Keratinocyte (primary cell): ENCODE measurements around the gene RCOR3. TPM values are rescaled to one million over a fixed set of nuclear protein-coding genes. Genes with fewer than 3 reads are reported as not detected.
A peak's percentile ranks its signal among the peaks of the same experiment; 100 is the strongest.

ENCODE experiments used
- DNase-seq: peaks from one replicate; pipeline ENCODE4 v3.0.0-alpha.2; 2011; ENCODE audit warnings: low read depth, missing footprints, low spot score
- FAIRE-seq: peaks from 2 replicates; lab custom pipeline; 2011; peaks lifted over from hg19 to GRCh38; lab: Jason Lieb, UNC
- H2AFZ ChIP-seq: 2 replicates; pipeline ENCODE4 v1.6.0; 2012; ENCODE audit warnings: low read length, control low read depth, inconsistent platforms; ENCODE audit not compliant: control insufficient read depth
- H3K27ac ChIP-seq: 2 replicates; pipeline ENCODE4 v1.5.1; 2011; ENCODE audit warnings: low read length; ENCODE audit not compliant: control insufficient read depth, insufficient read depth
- H3K27me3 ChIP-seq: 3 replicates; pipeline ENCODE4 v1.6.0; 2011; ENCODE audit warnings: low read length; ENCODE audit not compliant: control insufficient read depth, insufficient read depth; ENCODE audit errors: extremely low read depth
- H3K36me3 ChIP-seq, 2 experiments: 2 replicates in 1 of 2; 3 replicates in 1 of 2; pipeline ENCODE4 v1.5.1; 2011; ENCODE audit warnings: low read length in 2 of 2, mild to moderate bottlenecking in 1 of 2; ENCODE audit not compliant: control insufficient read depth in 2 of 2, insufficient read depth in 2 of 2; ENCODE audit errors: extremely low read depth in 1 of 2
- H3K4me1 ChIP-seq: 3 replicates; pipeline ENCODE4 v1.5.1; 2011; ENCODE audit warnings: low read length; ENCODE audit not compliant: control insufficient read depth, insufficient read depth; ENCODE audit errors: extremely low read depth
- H3K4me2 ChIP-seq: 3 replicates; pipeline ENCODE4 v1.6.0; 2011; ENCODE audit warnings: low read depth, low read length; ENCODE audit not compliant: control insufficient read depth, insufficient read depth; ENCODE audit errors: extremely low read depth
- H3K4me3 ChIP-seq, 3 experiments: fragments of 200-600 bp in 1 of 3; sonication (generic) in 1 of 3; 2 replicates in 2 of 3; 3 replicates in 1 of 3; pipeline ENCODE4 v1.5.1; 2011 to 2016; ENCODE audit warnings: low read length in 3 of 3, mild to moderate bottlenecking in 3 of 3, control low read depth in 2 of 3, inconsistent platforms in 1 of 3, low read depth in 1 of 3, mixed read lengths in 1 of 3, mixed run types in 1 of 3, moderate library complexity in 1 of 3; ENCODE audit not compliant: control insufficient read depth in 2 of 3, insufficient read depth in 2 of 3; ENCODE audit errors: extremely low read depth in 1 of 3
- H3K79me2 ChIP-seq: 2 replicates; pipeline ENCODE4 v1.6.0; 2012; ENCODE audit warnings: low read length; ENCODE audit not compliant: control insufficient read depth, insufficient read depth
- H3K9ac ChIP-seq: 3 replicates; pipeline ENCODE4 v1.6.0; 2011; ENCODE audit warnings: low read length; ENCODE audit not compliant: control insufficient read depth, insufficient read depth; ENCODE audit errors: extremely low read depth
- H3K9me1 ChIP-seq: 3 replicates; pipeline ENCODE4 v1.6.0; 2011; ENCODE audit warnings: low read length; ENCODE audit not compliant: control insufficient read depth, insufficient read depth; ENCODE audit errors: extremely low read depth
- H3K9me3 ChIP-seq: 2 replicates; pipeline ENCODE4 v1.5.1; 2012; ENCODE audit warnings: low read depth, low read length; ENCODE audit not compliant: control insufficient read depth
- H4K20me1 ChIP-seq: 3 replicates; pipeline ENCODE4 v1.6.0; 2011; ENCODE audit warnings: low read length; ENCODE audit not compliant: control insufficient read depth, insufficient read depth; ENCODE audit errors: extremely low read depth
- EZH2 ChIP-seq: IDR thresholded peaks from one replicate; pipeline ENCODE4 v1.6.1; 2012; ENCODE audit warnings: inconsistent platforms, mild to moderate bottlenecking, low read length, moderate library complexity
- dilution Hi-C: fragments of 300-500 bp; cut with MboI; formaldehyde crosslinking; loops from one replicate; pipeline ENCODE4 v1.7.0; 2020; ENCODE audit warnings: low sequenced_read_pairs; ENCODE audit not compliant: extremely low pct_ligation_motif_present
- polyA plus RNA-seq, 5 experiments: library from polyadenylated mRNA; depleted of rRNA in 3 of 5; stranded (reverse) in 3 of 5; stranded (forward) in 1 of 5; unstranded in 1 of 5; fragments of >200 nt; gene quantifications; 1 replicate in 1 of 5; 2 replicates in 3 of 5; 3 replicates in 1 of 5; pipeline versions ENCODE4 v1.2.1 to v1.2.3, GENCODE V29; 2011 to 2012; ENCODE audit warnings: missing spikeins in 2 of 5, low read depth in 1 of 5, low replicate concordance in 1 of 5
- TF ChIP-seq, protein P1 (sequence below), 3 experiments: IDR thresholded peaks in 1 of 3; conservative IDR thresholded peaks in 1 of 3; optimal IDR thresholded peaks in 1 of 3; 2 replicates in 2 of 3; 3 replicates in 1 of 3; pipeline versions ENCODE3 to v1.5.1; 2011; ENCODE audit warnings: low read length in 3 of 3, mild to moderate bottlenecking in 3 of 3, moderate library complexity in 2 of 3, control low read depth in 1 of 3, inconsistent platforms in 1 of 3; ENCODE audit not compliant: insufficient read depth in 2 of 3; ENCODE audit errors: extremely low read depth in 1 of 3

Gene RCOR3
- polyA plus RNA-seq, 1 donor (not counting 4 experiments of a cell fraction or from before 2014, with no cell fraction given) = 35.7 TPM

GRCh38 chr1:211327346-211327921 is 68.3 kb downstream of the RCOR3 start:
- H3K9me3 ChIP-seq = no peaks in the 10 kb centered on the region
- peak overlapping the region; percentile 8 for H2AFZ ChIP-seq
- H3K4me3 ChIP-seq = peak overlapping the region; percentile 40 to 63 (median 61)
- H3K27ac ChIP-seq = no peak overlapping the region
- peak overlapping the region; percentile 45 for H3K9ac ChIP-seq
- H3K36me3 ChIP-seq = no peaks in the 10 kb centered on the region
- TF ChIP-seq, protein P1, sequence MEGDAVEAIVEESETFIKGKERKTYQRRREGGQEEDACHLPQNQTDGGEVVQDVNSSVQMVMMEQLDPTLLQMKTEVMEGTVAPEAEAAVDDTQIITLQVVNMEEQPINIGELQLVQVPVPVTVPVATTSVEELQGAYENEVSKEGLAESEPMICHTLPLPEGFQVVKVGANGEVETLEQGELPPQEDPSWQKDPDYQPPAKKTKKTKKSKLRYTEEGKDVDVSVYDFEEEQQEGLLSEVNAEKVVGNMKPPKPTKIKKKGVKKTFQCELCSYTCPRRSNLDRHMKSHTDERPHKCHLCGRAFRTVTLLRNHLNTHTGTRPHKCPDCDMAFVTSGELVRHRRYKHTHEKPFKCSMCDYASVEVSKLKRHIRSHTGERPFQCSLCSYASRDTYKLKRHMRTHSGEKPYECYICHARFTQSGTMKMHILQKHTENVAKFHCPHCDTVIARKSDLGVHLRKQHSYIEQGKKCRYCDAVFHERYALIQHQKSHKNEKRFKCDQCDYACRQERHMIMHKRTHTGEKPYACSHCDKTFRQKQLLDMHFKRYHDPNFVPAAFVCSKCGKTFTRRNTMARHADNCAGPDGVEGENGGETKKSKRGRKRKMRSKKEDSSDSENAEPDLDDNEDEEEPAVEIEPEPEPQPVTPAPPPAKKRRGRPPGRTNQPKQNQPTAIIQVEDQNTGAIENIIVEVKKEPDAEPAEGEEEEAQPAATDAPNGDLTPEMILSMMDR (optimal IDR thresholded peaks at IDR 0.05 in 1 of 3, IDR thresholded peaks at IDR 0.05 in 1 of 3, conservative IDR thresholded peaks at IDR 0.05 in 1 of 3; ENCODE audit: extremely low read depth in 1 of 3, insufficient read depth in 2 of 3, low read length in 3 of 3) = no peak
- TF ChIP-seq EZH2 = no peak
- no peaks in the 10 kb centered on the region for H3K27me3 ChIP-seq
- H3K79me2 ChIP-seq = no peaks in the 10 kb centered on the region
- peak overlapping the region; percentile 68 for H3K4me2 ChIP-seq
- DNase-seq (no peak), FAIRE-seq (no peak)
- H4K20me1 ChIP-seq = no peaks in the 10 kb centered on the region
- dilution Hi-C loops = no loop called here
- H3K4me1 ChIP-seq = peaks cover 13% of the 10 kb centered on the region
- H3K9me1 ChIP-seq = no peaks in the 10 kb centered on the region

GRCh38 chr1:211328084-211328694 is 69.0 kb downstream of the RCOR3 start:
- Histone ChIP-seq H3K36me3 (no peaks in the 10 kb centered on the region), H3K4me3 (no peak overlapping the region), H3K4me1 (peaks cover 13% of the 10 kb centered on the region), H3K9ac (no peak overlapping the region), H3K79me2 (no peaks in the 10 kb centered on the region), H3K27ac (no peak overlapping the region), H3K27me3 (no peaks in the 10 kb centered on the region), H4K20me1 (no peaks in the 10 kb centered on the region), H3K9me1 (no peaks in the 10 kb centered on the region), H3K9me3 (no peaks in the 10 kb centered on the region), H3K4me2 (no peak overlapping the region), H2AFZ (no peak overlapping the region)
- FAIRE-seq = no peak
- no peak for TF ChIP-seq EZH2
- TF ChIP-seq, protein P1 (optimal IDR thresholded peaks at IDR 0.05 in 1 of 3, IDR thresholded peaks at IDR 0.05 in 1 of 3, conservative IDR thresholded peaks at IDR 0.05 in 1 of 3; ENCODE audit: extremely low read depth in 1 of 3, insufficient read depth in 2 of 3, low read length in 3 of 3) = no peak
- no peak for DNase-seq
- dilution Hi-C loops = no loop called here
